Natural killer cell (primary cell): ENCODE measurements around the gene HOXA9. TPM values are rescaled to one million over a fixed set of nuclear protein-coding genes. Genes with fewer than 3 reads are reported as not detected.

Experiments used
- ATAC-seq, 3 donors: fragments of 150-1000 bp in 2 of 3; fragments of 200-7000 bp in 1 of 3; cut with Tn5 transposase; 1 replicate in 1 of 3; 2 replicates in 2 of 3; pipeline ENCODE4 v1.10.0; 2021; ENCODE audit warnings: mild to moderate bottlenecking in 2 of 3, moderate library complexity in 2 of 3
- DNase-seq, 2 donors: peaks; one replicate each; pipeline versions ENCODE4 v3.0.0 to v3.0.0-alpha.2; 2013 to 2021; ENCODE audit warnings: mixed read lengths in 1 of 2
- H3K27ac ChIP-seq: one replicate; pipeline ENCODE4 v1.5.1; 2013; ENCODE audit warnings: mild to moderate bottlenecking, low read length
- H3K27me3 ChIP-seq: one replicate; pipeline ENCODE4 v1.6.1; 2013; ENCODE audit warnings: low read length; ENCODE audit not compliant: control insufficient read depth, insufficient read depth
- H3K36me3 ChIP-seq: one replicate; pipeline ENCODE4 v1.6.1; 2013; ENCODE audit warnings: low read length; ENCODE audit not compliant: control insufficient read depth, insufficient read depth
- H3K4me1 ChIP-seq: one replicate; pipeline ENCODE4 v1.6.1; 2013; ENCODE audit warnings: low read length; ENCODE audit not compliant: control insufficient read depth, insufficient read depth
- H3K4me3 ChIP-seq: one replicate; pipeline ENCODE4 v1.5.1; 2013; ENCODE audit warnings: low read length
- H3K9me3 ChIP-seq: one replicate; pipeline ENCODE4 v1.6.1; 2013; ENCODE audit warnings: low read length; ENCODE audit not compliant: control insufficient read depth, insufficient read depth
- H3K27ac Mint-ChIP-seq, 2 donors: one replicate each; pipeline ENCODE4 v1.8.0; 2022; ENCODE audit warnings: mild to moderate bottlenecking in 2 of 2, mixed read lengths in 2 of 2, moderate library complexity in 1 of 2
- H3K27me3 Mint-ChIP-seq, 2 donors: one replicate each; pipeline ENCODE4 v1.8.0; 2022; ENCODE audit warnings: low read depth in 2 of 2, mixed read lengths in 2 of 2
- H3K36me3 Mint-ChIP-seq: one replicate; pipeline ENCODE4 v1.8.0; 2022; ENCODE audit warnings: mixed read lengths
- H3K4me1 Mint-ChIP-seq, 2 donors: one replicate each; pipeline ENCODE4 v1.8.0; 2022; ENCODE audit warnings: mixed read lengths in 2 of 2
- H3K4me3 Mint-ChIP-seq: one replicate; pipeline ENCODE4 v1.8.0; 2022; ENCODE audit warnings: mild to moderate bottlenecking, moderate library complexity, mixed read lengths
- H3K9me3 Mint-ChIP-seq, 2 donors: one replicate each; pipeline ENCODE4 v1.8.0; 2022; ENCODE audit warnings: mixed read lengths in 2 of 2
- CTCF ChIP-seq: fragments of 200-600 bp; IDR thresholded peaks from one replicate; pipeline ENCODE4 v1.8.0; 2022; ENCODE audit warnings: antibody characterized with exemption
- WGBS: methylation state at CpG from one replicate; pipeline ENCODE4 v1.1.7; 2013; ENCODE audit warnings: missing lambda C conversion rate; ENCODE audit not compliant: insufficient coverage; 5-methylcytosine and 5-hydroxymethylcytosine counted together
- intact Hi-C: fragments of 100-400 bp; cut with micrococcal nuclease; formaldehyde crosslinking; loops from one replicate; pipeline ENCODE4 v1.14.2; 2022
- total RNA-seq, 4 donors: library from RNA; stranded (reverse); fragments of 120-200 nt in 1 of 4; gene quantifications; one replicate each; pipeline versions ENCODE4 v1.2.3 to v1.2.4, GENCODE V29; 2013 to 2022

HOXA9 gene
- total RNA-seq, 3 donors from 2014 or later (not counting 1 experiment from before 2014, with no cell fraction given), result 0.39 to 4.6 (median 0.42) TPM

DNA sequence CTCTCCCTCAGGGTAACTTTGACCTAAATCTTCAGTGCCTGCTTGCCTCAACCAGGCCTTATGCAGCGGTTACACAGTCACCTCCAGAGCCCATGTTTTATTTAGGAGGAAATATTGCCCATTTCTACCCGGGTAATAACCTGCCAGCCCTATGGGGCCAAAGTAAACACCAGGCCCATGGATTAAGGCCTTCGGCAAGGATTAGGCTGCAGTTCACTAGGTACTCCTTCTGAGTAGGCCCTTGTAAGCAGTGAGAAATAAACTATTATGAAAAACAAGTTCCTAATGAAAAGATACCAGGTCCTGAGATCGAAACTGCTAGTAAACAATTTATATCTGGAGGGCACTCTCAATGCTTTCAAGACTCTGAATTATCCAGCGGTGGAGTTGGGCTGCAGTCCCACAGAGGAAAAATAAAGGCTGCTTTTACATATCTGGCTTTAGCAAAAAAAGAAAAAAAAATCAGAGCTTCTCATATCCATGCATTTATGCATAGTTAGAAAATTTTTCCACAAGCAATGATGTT, 12.5 kb upstream of the HOXA9 start:
- H3K27me3 ChIP-seq, result peaks cover 63% of the 10 kb centered on the region
- H3K4me3 Mint-ChIP-seq, result no peak overlapping the region
- no peaks in the 10 kb centered on the region for H3K9me3 ChIP-seq
- DNase-seq (no peak), ATAC-seq (no peak)
- no peaks in the 10 kb centered on the region for H3K36me3 ChIP-seq
- H3K36me3 Mint-ChIP-seq, result peaks cover 7% of the 10 kb centered on the region
- no peaks in the 10 kb centered on the region for H3K9me3 Mint-ChIP-seq
- H3K4me3 ChIP-seq, result no peak overlapping the region
- no peak overlapping the region for H3K27ac Mint-ChIP-seq
- H3K4me1 Mint-ChIP-seq, result peaks cover 7 to 16% of the 10 kb centered on the region in 2 donors
- WGBS, result 94% methylated on average over 5 of the region's 5 CpGs
- peaks cover 23% of the 10 kb centered on the region for H3K4me1 ChIP-seq
- TF ChIP-seq CTCF, result no peak
- peaks cover 44 to 57% of the 10 kb centered on the region in 2 donors for H3K27me3 Mint-ChIP-seq
- intact Hi-C loops, result no loop called here
- H3K27ac ChIP-seq, result no peak overlapping the region

DNA sequence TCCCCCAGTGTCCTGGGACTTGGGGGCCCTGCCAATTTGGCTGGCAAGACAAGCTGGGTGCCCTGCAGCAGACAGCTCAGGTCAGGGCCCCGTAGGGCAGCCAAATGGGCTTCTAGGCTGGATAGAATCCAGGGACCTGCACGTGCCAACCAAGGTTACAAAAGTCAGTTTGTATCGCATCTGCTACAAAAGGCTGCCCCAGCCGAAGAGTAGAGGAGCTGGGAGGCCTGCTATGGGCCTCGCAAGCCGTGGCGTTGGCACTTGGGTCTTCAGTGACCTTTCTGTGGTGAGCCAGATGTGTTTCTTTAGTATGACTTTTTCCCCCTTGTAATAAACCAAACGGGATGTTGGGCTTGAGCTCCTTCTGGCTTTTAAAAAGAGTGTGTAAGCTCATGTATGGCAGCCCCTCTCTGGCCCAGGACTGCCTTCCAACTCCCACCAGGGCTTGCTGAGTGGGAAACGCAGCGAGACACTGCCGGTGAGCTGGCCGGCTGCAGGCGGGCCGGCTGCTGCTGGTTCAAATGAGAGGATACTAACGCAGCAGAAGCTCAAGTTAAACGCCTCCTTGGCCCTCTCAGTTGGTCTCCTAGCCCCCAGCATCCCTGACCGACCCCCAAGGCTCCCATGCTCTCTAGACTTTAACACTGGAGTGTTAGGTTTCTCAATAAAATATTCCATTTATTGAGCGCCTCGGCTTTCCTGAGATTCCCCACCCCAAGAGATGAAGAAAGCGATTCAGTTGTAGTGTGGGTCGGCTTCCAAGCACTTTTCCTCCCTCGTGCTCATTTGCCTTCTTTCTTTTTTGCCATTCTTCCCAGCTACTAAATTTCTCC, 11.8 kb upstream of the HOXA9 start:
- no peaks in the 10 kb centered on the region for H3K9me3 ChIP-seq
- H3K36me3 ChIP-seq, result no peaks in the 10 kb centered on the region
- peak in 1 of 2 donors; percentile 11 for DNase-seq
- no peak overlapping the region for H3K4me3 Mint-ChIP-seq
- no peaks in the 10 kb centered on the region for H3K9me3 Mint-ChIP-seq
- WGBS, result 93% methylated on average over 22 of the region's 22 CpGs
- no peak overlapping the region for H3K4me3 ChIP-seq
- no peak for TF ChIP-seq CTCF
- H3K36me3 Mint-ChIP-seq, result peaks cover 9% of the 10 kb centered on the region
- H3K4me1 Mint-ChIP-seq, result peaks cover 11 to 22% of the 10 kb centered on the region in 2 donors
- peaks cover 44 to 56% of the 10 kb centered on the region in 2 donors for H3K27me3 Mint-ChIP-seq
- no peak overlapping the region for H3K27ac ChIP-seq
- H3K27ac Mint-ChIP-seq, result no peak overlapping the region
- H3K4me1 ChIP-seq, result peaks cover 28% of the 10 kb centered on the region
- no peak for ATAC-seq
- H3K27me3 ChIP-seq, result peaks cover 63% of the 10 kb centered on the region
- intact Hi-C loops, result no loop called here

DNA sequence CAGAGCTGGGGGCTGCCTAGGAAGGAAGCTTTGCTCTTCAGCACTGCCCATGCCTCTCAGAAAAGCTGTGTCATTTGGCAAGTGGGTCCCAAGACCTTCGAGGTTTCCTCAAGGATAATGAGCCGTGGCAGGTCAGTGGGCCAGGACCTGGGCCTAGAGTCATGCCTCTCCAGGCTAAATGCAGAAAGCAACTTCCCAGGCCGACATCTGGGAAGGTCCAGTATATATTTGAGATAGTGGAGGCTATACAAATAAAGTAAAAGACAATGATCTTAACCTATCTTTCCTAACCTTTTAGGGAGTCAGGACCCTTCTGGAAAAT, 11.1 kb upstream of the HOXA9 start:
- H3K4me3 Mint-ChIP-seq, result no peak overlapping the region
- no peak overlapping the region for H3K4me3 ChIP-seq
- no peaks in the 10 kb centered on the region for H3K36me3 ChIP-seq
- H3K9me3 Mint-ChIP-seq, result no peaks in the 10 kb centered on the region
- intact Hi-C loops, result no loop called here
- H3K27ac ChIP-seq, result no peak overlapping the region
- H3K9me3 ChIP-seq, result no peaks in the 10 kb centered on the region
- peaks cover 18 to 29% of the 10 kb centered on the region in 2 donors for H3K4me1 Mint-ChIP-seq
- peaks cover 49 to 57% of the 10 kb centered on the region in 2 donors for H3K27me3 Mint-ChIP-seq
- DNase-seq (no peak), ATAC-seq (no peak)
- H3K36me3 Mint-ChIP-seq, result peaks cover 16% of the 10 kb centered on the region
- WGBS, result 73% methylated on average over 3 of the region's 3 CpGs
- peaks cover 65% of the 10 kb centered on the region for H3K27me3 ChIP-seq
- H3K27ac Mint-ChIP-seq, result no peak overlapping the region
- TF ChIP-seq CTCF, result no peak
- H3K4me1 ChIP-seq, result peaks cover 35% of the 10 kb centered on the region
